HEK293 (cell line): ENCODE measurements around the gene WWTR1.
A peak's percentile ranks its signal among the peaks of the same experiment; 100 is the strongest.

Source experiments
- CTCF ChIA-PET: fragments of 350-600 bp; formaldehyde crosslinking; extraction: SDS; loops from one replicate; lab custom pipeline; 2021; ENCODE audit warnings: antibody characterized with exemption; lab: Yijun Ruan, JAX
- POLR2A ChIA-PET: fragments of 300-600 bp; formaldehyde crosslinking; extraction: SDS; loops from one replicate; lab custom pipeline; 2020; ENCODE audit warnings: antibody characterized with exemption, inconsistent platforms; lab: Yijun Ruan, JAX
- H3K27ac ChIP-seq: fragments of 200-500 bp; sonication (Bioruptor generic); 2 replicates; pipeline ENCODE4 v1.5.1; 2014; ENCODE audit warnings: low read depth, low read length, control low read depth, inconsistent platforms; ENCODE audit errors: extremely low read depth
- H3K36me3 ChIP-seq, 2 experiments: fragments of 200-500 bp in 1 of 2; sonication (Bioruptor generic) in 1 of 2; 1 replicate in 1 of 2; 2 replicates in 1 of 2; pipeline ENCODE4 v1.5.1; 2014 to 2017; ENCODE audit warnings: inconsistent platforms in 2 of 2, low read length in 2 of 2; ENCODE audit not compliant: control insufficient read depth in 2 of 2, insufficient read depth in 1 of 2
- H3K4me1 ChIP-seq: fragments of 200-500 bp; sonication (Bioruptor generic); 2 replicates; pipeline ENCODE4 v1.5.1; 2014; ENCODE audit warnings: mild to moderate bottlenecking, low read length, inconsistent platforms; ENCODE audit not compliant: control insufficient read depth, insufficient read depth
- H3K4me3 ChIP-seq: 2 replicates; pipeline ENCODE4 v1.5.1; 2011; ENCODE audit warnings: low read depth, mild to moderate bottlenecking, control low read depth, low read length, moderate library complexity
- H3K9me3 ChIP-seq: fragments of 200-500 bp; sonication (Bioruptor generic); 2 replicates; pipeline ENCODE4 v1.5.1; 2014; ENCODE audit warnings: low read depth, low read length, inconsistent platforms; ENCODE audit not compliant: control insufficient read depth, insufficient read depth
- BCL11B ChIP-seq: fragments of 450-650 bp; formaldehyde crosslinking; IDR thresholded peaks from 2 replicates; pipeline ENCODE4 v1.5.1; 2016; ENCODE audit warnings: low read depth, missing biosample characterization, missing genetic modification characterization
- HOXA7 ChIP-seq: sonication (generic); formaldehyde crosslinking; IDR thresholded peaks from 2 replicates; pipeline ENCODE4 v1.8.1; 2022; ENCODE audit warnings: missing genetic modification reagents, borderline replicate concordance
- IKZF3 ChIP-seq: fragments of 450-650 bp; IDR thresholded peaks from 2 replicates; pipeline ENCODE4 v1.5.0; 2018; ENCODE audit warnings: missing biosample characterization, mild to moderate bottlenecking, missing genetic modification characterization, moderate library complexity
- KLF9 ChIP-seq: fragments of 450-650 bp; formaldehyde crosslinking; IDR thresholded peaks from 2 replicates; pipeline ENCODE4 v1.5.1; 2016; ENCODE audit warnings: missing biosample characterization, missing genetic modification characterization, low read depth
- SETDB1 ChIP-seq: IDR thresholded peaks from one replicate; pipeline ENCODE4 v1.6.1; 2017; ENCODE audit warnings: mild to moderate bottlenecking, low read length, moderate library complexity, mixed read lengths; ENCODE audit not compliant: insufficient read length
- SP7 ChIP-seq: fragments of 450-650 bp; formaldehyde crosslinking; IDR thresholded peaks from 2 replicates; pipeline ENCODE4 v1.5.1; 2016; ENCODE audit warnings: missing biosample characterization, missing genetic modification characterization
- ZBTB17 ChIP-seq: fragments of 450-650 bp; formaldehyde crosslinking; IDR thresholded peaks from 2 replicates; pipeline ENCODE4 v1.5.1; 2016; ENCODE audit warnings: missing biosample characterization, missing genetic modification characterization
- ZFP37 ChIP-seq: fragments of 450-650 bp; formaldehyde crosslinking; IDR thresholded peaks from 2 replicates; pipeline ENCODE4 v1.5.1; 2016; ENCODE audit warnings: missing biosample characterization, missing genetic modification characterization
- ZNF10 ChIP-seq: fragments of 450-650 bp; formaldehyde crosslinking; IDR thresholded peaks from 2 replicates; pipeline ENCODE4 v1.5.1; 2017; ENCODE audit warnings: missing biosample characterization, missing genetic modification characterization
- ZNF112 ChIP-seq: fragments of 450-650 bp; formaldehyde crosslinking; IDR thresholded peaks from 2 replicates; pipeline ENCODE4 v1.5.0; 2017; ENCODE audit warnings: missing biosample characterization, missing genetic modification characterization
- ZNF16 ChIP-seq: fragments of 450-650 bp; formaldehyde crosslinking; IDR thresholded peaks from 2 replicates; pipeline ENCODE4 v1.5.1; 2016; ENCODE audit warnings: low read depth, missing biosample characterization, missing genetic modification characterization
- ZNF223 ChIP-seq: fragments of 450-650 bp; formaldehyde crosslinking; IDR thresholded peaks from 2 replicates; pipeline ENCODE4 v1.5.1; 2016; ENCODE audit warnings: missing biosample characterization, missing genetic modification characterization
- ZNF266 ChIP-seq: fragments of 450-650 bp; formaldehyde crosslinking; IDR thresholded peaks from 2 replicates; pipeline ENCODE4 v1.5.1; 2016; ENCODE audit warnings: missing biosample characterization, missing genetic modification characterization, low read depth
- ZNF280D ChIP-seq: fragments of 450-650 bp; formaldehyde crosslinking; IDR thresholded peaks from 2 replicates; pipeline ENCODE4 v1.5.1; 2016; ENCODE audit warnings: missing biosample characterization, missing genetic modification characterization
- ZNF311 ChIP-seq: fragments of 450-650 bp; formaldehyde crosslinking; IDR thresholded peaks from 2 replicates; pipeline ENCODE4 v1.5.1; 2017; ENCODE audit warnings: missing biosample characterization, missing genetic modification characterization, borderline replicate concordance
- ZNF354C ChIP-seq: fragments of 450-650 bp; formaldehyde crosslinking; IDR thresholded peaks from 2 replicates; pipeline ENCODE4 v1.5.1; 2016; ENCODE audit warnings: missing biosample characterization, missing genetic modification characterization, low read depth, borderline replicate concordance
- ZNF391 ChIP-seq: fragments of 450-650 bp; formaldehyde crosslinking; IDR thresholded peaks from 2 replicates; pipeline ENCODE4 v1.5.1; 2016; ENCODE audit warnings: low read depth, missing biosample characterization, missing genetic modification characterization, borderline replicate concordance
- ZNF530 ChIP-seq: fragments of 450-650 bp; formaldehyde crosslinking; IDR thresholded peaks from 2 replicates; pipeline ENCODE4 v1.5.1; 2016; ENCODE audit warnings: low read depth, missing biosample characterization, missing genetic modification characterization
- ZNF558 ChIP-seq: fragments of 450-650 bp; formaldehyde crosslinking; IDR thresholded peaks from 2 replicates; pipeline ENCODE4 v1.5.1; 2016; ENCODE audit warnings: missing biosample characterization, missing genetic modification characterization
- ZNF561 ChIP-seq: fragments of 450-650 bp; IDR thresholded peaks from 2 replicates; pipeline ENCODE4 v1.5.1; 2018; ENCODE audit warnings: missing biosample characterization, missing genetic modification characterization, borderline replicate concordance
- ZNF624 ChIP-seq: fragments of 450-650 bp; formaldehyde crosslinking; IDR thresholded peaks from 2 replicates; pipeline ENCODE4 v1.5.1; 2017; ENCODE audit warnings: missing biosample characterization, missing genetic modification characterization
- ZNF626 ChIP-seq: fragments of 450-650 bp; sonication (Bioruptor Pico); formaldehyde crosslinking; IDR thresholded peaks from 2 replicates; pipeline ENCODE4 v1.5.1; 2018; ENCODE audit warnings: missing biosample characterization, missing genetic modification characterization, inconsistent platforms
- ZNF639 ChIP-seq: fragments of 450-650 bp; formaldehyde crosslinking; IDR thresholded peaks from 2 replicates; pipeline ENCODE4 v1.5.1; 2016; ENCODE audit warnings: missing biosample characterization, missing genetic modification characterization
- ZNF660 ChIP-seq: fragments of 450-650 bp; IDR thresholded peaks from 2 replicates; pipeline ENCODE4 v1.5.1; 2018; ENCODE audit warnings: missing biosample characterization, mild to moderate bottlenecking, missing genetic modification characterization
- ZNF670 ChIP-seq: fragments of 450-650 bp; formaldehyde crosslinking; IDR thresholded peaks from 2 replicates; pipeline ENCODE4 v1.5.1; 2016; ENCODE audit warnings: missing biosample characterization, missing genetic modification characterization, low read depth
- ZNF701 ChIP-seq: fragments of 450-650 bp; formaldehyde crosslinking; IDR thresholded peaks from 2 replicates; pipeline ENCODE4 v1.5.1; 2016; ENCODE audit warnings: missing biosample characterization, missing genetic modification characterization
- ZNF704 ChIP-seq: fragments of 450-650 bp; formaldehyde crosslinking; IDR thresholded peaks from 2 replicates; pipeline ENCODE4 v1.5.1; 2016; ENCODE audit warnings: missing biosample characterization, missing genetic modification characterization

WWTR1 gene

GRCh38 chr3:149583921-149584635, 73.7 kb downstream of the WWTR1 start (continued):
- TF ChIP-seq ZNF639 (tag by site-specific recombination) = no peak
- no peak for TF ChIP-seq ZNF670

GRCh38 chr3:149582395-149582794, 75.4 kb downstream of the WWTR1 start:
- H3K36me3 ChIP-seq = no peaks in the 10 kb centered on the region
- no peaks in the 10 kb centered on the region for H3K9me3 ChIP-seq
- no peak overlapping the region for H3K4me3 ChIP-seq
- TF ChIP-seq ZNF558 (no peak), ZNF624 (tag by site-specific recombination) (no peak), SETDB1 (no peak), SP7 (tag by site-specific recombination) (no peak), ZNF701 (tag by site-specific recombination) (no peak), ZNF16 (tag by site-specific recombination) (no peak), BCL11B (tag by site-specific recombination) (no peak), ZNF704 (tag by site-specific recombination) (no peak), ZNF112 (tag by site-specific recombination) (no peak), ZNF530 (tag by site-specific recombination) (no peak), ZNF626 (no peak), ZFP37 (no peak), ZBTB17 (tag by site-specific recombination) (no peak), ZNF223 (tag by site-specific recombination) (no peak), KLF9 (tag by site-specific recombination) (no peak), ZNF391 (tag by site-specific recombination) (no peak), ZNF561 (tag by site-specific recombination) (no peak), HOXA7 (no peak)
- no peak overlapping the region for H3K27ac ChIP-seq
- POLR2A ChIA-PET = no interaction called here
- peaks cover 8% of the 10 kb centered on the region; the same call in 1 of the 2 replicates for H3K4me1 ChIP-seq
- CTCF ChIA-PET = no interaction called here

- Histone ChIP-seq H3K27ac (no peak overlapping the region), H3K4me3 (no peak overlapping the region), H3K4me1 (peaks cover 8% of the 10 kb centered on the region; the same call in 1 of the 2 replicates), H3K36me3 (no peaks in the 10 kb centered on the region), H3K9me3 (no peaks in the 10 kb centered on the region)
- POLR2A ChIA-PET = no interaction called here
- CTCF ChIA-PET = interaction anchor here (0.6 to 2.3 kb wide), 3 partner anchors 11 to 15 kb away, joined by 4 to 7 read pairs (median 6); no protein-coding TSS in a partner anchor
- TF ChIP-seq ZNF639 (tag by site-specific recombination) = no peak
- TF ChIP-seq ZFP37 = no peak
- no peak for TF ChIP-seq ZNF280D
- TF ChIP-seq ZNF266 (tag by site-specific recombination) = no peak
- no peak for TF ChIP-seq ZNF354C (tag by site-specific recombination)
- TF ChIP-seq IKZF3 = peak; percentile 36; the same call in 1 of the 2 replicates
- TF ChIP-seq ZNF311 (tag by site-specific recombination) = no peak
- no peak for TF ChIP-seq ZNF660
- TF ChIP-seq ZNF10 = no peak
These were observed 76.0 kb downstream of the WWTR1 start for GRCh38 chr3:149581681-149582370.
